Measurements from ENCODE around the gene LTBP1. TPM values are rescaled to one million over a fixed set of nuclear protein-coding genes. Genes with fewer than 3 reads are reported as not detected.

Gene LTBP1
- polyA plus RNA-seq, 2 of the 4 experiments (the other 2 are of a cell fraction), result 23.8 to 30.4 TPM

DNA sequence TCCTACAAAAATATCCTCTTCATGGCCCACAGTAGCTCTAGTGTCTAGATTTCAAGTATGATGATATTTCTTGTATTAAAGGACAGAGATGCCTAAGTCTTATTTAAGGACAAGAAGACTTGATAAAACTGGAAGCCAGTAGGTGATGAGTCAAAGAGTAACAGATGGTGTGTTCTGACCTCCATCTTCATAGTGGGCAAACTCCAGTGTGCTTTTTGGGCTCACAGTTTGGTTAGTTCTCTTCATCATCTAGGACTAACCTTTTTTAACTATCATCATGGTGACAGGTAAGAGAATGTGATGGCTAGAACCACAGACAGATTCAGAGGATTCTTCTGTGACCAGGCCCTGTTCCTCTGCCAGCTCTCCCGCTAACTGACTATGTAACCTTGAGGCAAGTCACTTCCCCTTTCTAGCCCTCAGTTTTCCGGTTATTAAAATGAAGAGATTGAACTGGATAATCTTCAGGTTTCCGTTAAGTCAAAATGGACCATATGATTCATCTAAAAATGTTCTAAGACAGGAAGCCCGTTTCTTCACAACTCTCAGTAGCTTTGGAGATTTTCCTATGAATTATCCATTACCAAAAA, 389.4 kb downstream of the LTBP1 start:
- TF ChIP-seq, protein P1, sequence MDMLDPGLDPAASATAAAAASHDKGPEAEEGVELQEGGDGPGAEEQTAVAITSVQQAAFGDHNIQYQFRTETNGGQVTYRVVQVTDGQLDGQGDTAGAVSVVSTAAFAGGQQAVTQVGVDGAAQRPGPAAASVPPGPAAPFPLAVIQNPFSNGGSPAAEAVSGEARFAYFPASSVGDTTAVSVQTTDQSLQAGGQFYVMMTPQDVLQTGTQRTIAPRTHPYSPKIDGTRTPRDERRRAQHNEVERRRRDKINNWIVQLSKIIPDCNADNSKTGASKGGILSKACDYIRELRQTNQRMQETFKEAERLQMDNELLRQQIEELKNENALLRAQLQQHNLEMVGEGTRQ (IDR thresholded peaks at IDR 0.05), result no peak
- TF ChIP-seq HDAC2 (IDR thresholded peaks at IDR 0.05) (no peak), PHF8 (IDR thresholded peaks at IDR 0.05; ENCODE audit: borderline replicate concordance, low read depth) (no peak), MAFK (IDR thresholded peaks at IDR 0.05; ENCODE audit: partially characterized antibody) (no peak), ZFP36 (IDR thresholded peaks at IDR 0.05; ENCODE audit: borderline replicate concordance, partially characterized antibody) (no peak)
- no peak for FAIRE-seq
- H3K4me2 ChIP-seq, result no peak overlapping the region
- no peak for DNase-seq (ENCODE audit: low read depth in 1 of 2, low spot score in 1 of 2)
- ChIA-PET POLR2A (no interaction called here), CTCF (interaction anchor here (1.0 kb wide), 1 partner anchor 105 kb away, joined by 3 read pairs; no protein-coding TSS in a partner anchor)
- no peak for ATAC-seq
- no peaks in the 10 kb centered on the region for H3K9me3 ChIP-seq
- H3K27ac ChIP-seq, result no peak overlapping the region
- H3K4me1 ChIP-seq, result no peaks in the 10 kb centered on the region
- WGBS (ENCODE audit: missing lambda C conversion rate), result 81% methylated on average over 4 of the region's 4 CpGs
- H3K4me3 ChIP-seq, result no peak overlapping the region

DNA sequence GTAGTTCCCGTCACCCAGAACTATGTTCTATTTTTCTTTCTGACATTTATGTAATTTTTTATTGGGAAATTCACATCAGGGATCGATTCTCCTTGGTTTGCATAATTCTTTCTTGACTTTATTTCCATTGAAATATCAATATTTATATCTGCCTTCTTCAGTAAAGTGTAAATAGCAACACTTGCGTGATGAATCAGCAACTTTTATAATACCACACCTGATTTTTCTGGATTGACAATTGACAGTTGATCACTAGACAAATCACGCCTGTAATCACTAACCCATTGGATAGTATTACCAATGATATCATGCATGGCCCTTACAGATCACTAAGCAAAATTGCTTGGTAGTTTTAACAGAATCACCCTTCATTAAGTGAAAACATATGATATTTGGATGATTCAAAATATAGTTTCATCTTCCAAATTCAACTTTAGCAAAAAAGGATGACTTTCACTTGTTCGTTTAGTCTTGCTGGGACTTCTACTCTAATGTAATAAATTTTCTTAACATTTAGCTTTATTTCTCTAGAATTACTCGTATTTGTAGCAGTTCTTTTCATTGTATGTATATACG, 390.7 kb downstream of the LTBP1 start:
- no peak overlapping the region for H3K4me2 ChIP-seq
- H3K9me3 ChIP-seq, result no peaks in the 10 kb centered on the region
- 0 out of 3 replicates have a peak, but pooled peaks cover 3% of the 10 kb centered on the region for H3K4me1 ChIP-seq
- ATAC-seq (no peak), DNase-seq (ENCODE audit: low read depth in 1 of 2, low spot score in 1 of 2) (no peak), FAIRE-seq (no peak)
- ChIA-PET CTCF (no interaction called here), POLR2A (no interaction called here)
- WGBS (ENCODE audit: missing lambda C conversion rate), result 79% methylated on average over 7 of the region's 7 CpGs
- H3K4me3 ChIP-seq, result no peak overlapping the region
- peak; percentile 75 for TF ChIP-seq MAFK (IDR thresholded peaks at IDR 0.05; ENCODE audit: partially characterized antibody)
- TF ChIP-seq, protein P2, sequence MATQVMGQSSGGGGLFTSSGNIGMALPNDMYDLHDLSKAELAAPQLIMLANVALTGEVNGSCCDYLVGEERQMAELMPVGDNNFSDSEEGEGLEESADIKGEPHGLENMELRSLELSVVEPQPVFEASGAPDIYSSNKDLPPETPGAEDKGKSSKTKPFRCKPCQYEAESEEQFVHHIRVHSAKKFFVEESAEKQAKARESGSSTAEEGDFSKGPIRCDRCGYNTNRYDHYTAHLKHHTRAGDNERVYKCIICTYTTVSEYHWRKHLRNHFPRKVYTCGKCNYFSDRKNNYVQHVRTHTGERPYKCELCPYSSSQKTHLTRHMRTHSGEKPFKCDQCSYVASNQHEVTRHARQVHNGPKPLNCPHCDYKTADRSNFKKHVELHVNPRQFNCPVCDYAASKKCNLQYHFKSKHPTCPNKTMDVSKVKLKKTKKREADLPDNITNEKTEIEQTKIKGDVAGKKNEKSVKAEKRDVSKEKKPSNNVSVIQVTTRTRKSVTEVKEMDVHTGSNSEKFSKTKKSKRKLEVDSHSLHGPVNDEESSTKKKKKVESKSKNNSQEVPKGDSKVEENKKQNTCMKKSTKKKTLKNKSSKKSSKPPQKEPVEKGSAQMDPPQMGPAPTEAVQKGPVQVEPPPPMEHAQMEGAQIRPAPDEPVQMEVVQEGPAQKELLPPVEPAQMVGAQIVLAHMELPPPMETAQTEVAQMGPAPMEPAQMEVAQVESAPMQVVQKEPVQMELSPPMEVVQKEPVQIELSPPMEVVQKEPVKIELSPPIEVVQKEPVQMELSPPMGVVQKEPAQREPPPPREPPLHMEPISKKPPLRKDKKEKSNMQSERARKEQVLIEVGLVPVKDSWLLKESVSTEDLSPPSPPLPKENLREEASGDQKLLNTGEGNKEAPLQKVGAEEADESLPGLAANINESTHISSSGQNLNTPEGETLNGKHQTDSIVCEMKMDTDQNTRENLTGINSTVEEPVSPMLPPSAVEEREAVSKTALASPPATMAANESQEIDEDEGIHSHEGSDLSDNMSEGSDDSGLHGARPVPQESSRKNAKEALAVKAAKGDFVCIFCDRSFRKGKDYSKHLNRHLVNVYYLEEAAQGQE (IDR thresholded peaks at IDR 0.05), result no peak
- no peak overlapping the region for H3K27ac ChIP-seq

DNA sequence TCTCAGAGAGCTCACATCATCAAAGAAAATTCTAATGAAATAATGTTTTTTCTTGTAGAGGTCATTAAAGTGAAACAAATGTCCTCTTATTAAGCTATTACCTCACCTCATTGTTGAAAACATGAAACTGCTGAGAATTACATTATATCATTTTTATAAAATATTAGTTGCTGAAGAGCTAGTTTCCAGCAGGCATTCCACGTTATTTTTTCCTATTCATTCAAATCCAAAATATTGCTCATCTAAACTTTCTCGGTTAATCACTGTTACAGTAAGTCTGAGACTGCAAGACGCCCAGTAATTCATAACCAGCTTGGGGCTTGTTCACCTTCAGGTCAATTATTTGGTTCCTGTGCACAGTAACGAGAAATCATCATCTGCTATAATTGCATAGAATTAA, 391.2 kb downstream of the LTBP1 start:
- 0 out of 3 replicates have a peak, but pooled peaks cover 3% of the 10 kb centered on the region for H3K4me1 ChIP-seq
- DNase-seq (ENCODE audit: low read depth in 1 of 2, low spot score in 1 of 2) (no peak), ATAC-seq (no peak), FAIRE-seq (no peak)
- WGBS (ENCODE audit: missing lambda C conversion rate), result 89% methylated on average over 4 of the region's 4 CpGs
- ChIA-PET POLR2A (no interaction called here), CTCF (no interaction called here)
- no peak overlapping the region for H3K4me2 ChIP-seq
- no peaks in the 10 kb centered on the region for H3K9me3 ChIP-seq
- no peak overlapping the region for H3K27ac ChIP-seq
- no peak overlapping the region for H3K4me3 ChIP-seq
- TF ChIP-seq NFE2L2 (conservative IDR thresholded peaks at IDR 0.05; ENCODE audit: low read length) (no peak), POLR2A (IDR thresholded peaks at IDR 0.05; ENCODE audit: low read length) (no peak), EP300 (IDR thresholded peaks at IDR 0.05) (no peak), ESRRA (IDR thresholded peaks at IDR 0.05; ENCODE audit: borderline replicate concordance, low read length) (no peak), CBX2 (IDR thresholded peaks at IDR 0.05; ENCODE audit: borderline replicate concordance, low read depth) (no peak), MYC (IDR thresholded peaks at IDR 0.05; ENCODE audit: borderline replicate concordance, low read length) (no peak), TP53 (CRISPR knock-in tag; IDR thresholded peaks at IDR 0.05) (no peak), ZC3H11A (IDR thresholded peaks at IDR 0.05) (no peak), MAZ (IDR thresholded peaks at IDR 0.05; ENCODE audit: borderline replicate concordance, low read depth, low read length) (no peak), JUN (IDR thresholded peaks at IDR 0.05) (no peak)
- TF ChIP-seq, protein P1 (IDR thresholded peaks at IDR 0.05), result no peak
- TF ChIP-seq, protein P3, sequence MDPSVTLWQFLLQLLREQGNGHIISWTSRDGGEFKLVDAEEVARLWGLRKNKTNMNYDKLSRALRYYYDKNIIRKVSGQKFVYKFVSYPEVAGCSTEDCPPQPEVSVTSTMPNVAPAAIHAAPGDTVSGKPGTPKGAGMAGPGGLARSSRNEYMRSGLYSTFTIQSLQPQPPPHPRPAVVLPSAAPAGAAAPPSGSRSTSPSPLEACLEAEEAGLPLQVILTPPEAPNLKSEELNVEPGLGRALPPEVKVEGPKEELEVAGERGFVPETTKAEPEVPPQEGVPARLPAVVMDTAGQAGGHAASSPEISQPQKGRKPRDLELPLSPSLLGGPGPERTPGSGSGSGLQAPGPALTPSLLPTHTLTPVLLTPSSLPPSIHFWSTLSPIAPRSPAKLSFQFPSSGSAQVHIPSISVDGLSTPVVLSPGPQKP (IDR thresholded peaks at IDR 0.05; ENCODE audit: low read depth, low read length), result no peak
- TF ChIP-seq, protein P4, sequence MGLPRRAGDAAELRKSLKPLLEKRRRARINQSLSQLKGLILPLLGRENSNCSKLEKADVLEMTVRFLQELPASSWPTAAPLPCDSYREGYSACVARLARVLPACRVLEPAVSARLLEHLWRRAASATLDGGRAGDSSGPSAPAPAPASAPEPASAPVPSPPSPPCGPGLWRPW (IDR thresholded peaks at IDR 0.05), result no peak
- TF ChIP-seq, protein P5, sequence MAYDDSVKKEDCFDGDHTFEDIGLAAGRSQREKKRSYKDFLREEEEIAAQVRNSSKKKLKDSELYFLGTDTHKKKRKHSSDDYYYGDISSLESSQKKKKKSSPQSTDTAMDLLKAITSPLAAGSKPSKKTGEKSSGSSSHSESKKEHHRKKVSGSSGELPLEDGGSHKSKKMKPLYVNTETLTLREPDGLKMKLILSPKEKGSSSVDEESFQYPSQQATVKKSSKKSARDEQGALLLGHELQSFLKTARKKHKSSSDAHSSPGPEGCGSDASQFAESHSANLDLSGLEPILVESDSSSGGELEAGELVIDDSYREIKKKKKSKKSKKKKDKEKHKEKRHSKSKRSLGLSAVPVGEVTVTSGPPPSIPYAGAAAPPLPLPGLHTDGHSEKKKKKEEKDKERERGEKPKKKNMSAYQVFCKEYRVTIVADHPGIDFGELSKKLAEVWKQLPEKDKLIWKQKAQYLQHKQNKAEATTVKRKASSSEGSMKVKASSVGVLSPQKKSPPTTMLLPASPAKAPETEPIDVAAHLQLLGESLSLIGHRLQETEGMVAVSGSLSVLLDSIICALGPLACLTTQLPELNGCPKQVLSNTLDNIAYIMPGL (CRISPR knock-in tag; IDR thresholded peaks at IDR 0.05; ENCODE audit: borderline replicate concordance), result no peak
- TF ChIP-seq, protein P2 (IDR thresholded peaks at IDR 0.05), result no peak
